H1 (cell line): ENCODE results near the gene PSMD7. TPM values are rescaled to one million over a fixed set of nuclear protein-coding genes. Genes with fewer than 3 reads are reported as not detected.

Experiments used
- CTCF ChIA-PET: fragments of 300-600 bp; sonication (Branson Sonifier 250); formaldehyde crosslinking; loops from one replicate; lab custom pipeline; 2021; ENCODE audit not compliant: partially characterized antibody; lab: Charles Lee
- POLR2A ChIA-PET: fragments of 300-600 bp; sonication (Branson Sonifier 250); formaldehyde crosslinking; loops from one replicate; lab custom pipeline; 2021; ENCODE audit warnings: inconsistent platforms; ENCODE audit not compliant: partially characterized antibody; lab: Charles Lee
- DNase-seq, 2 experiments: peaks; one replicate each; pipeline versions ENCODE4 v3.0.0 to v3.0.0-alpha.2; 2010 to 2022; ENCODE audit warnings: low spot score in 2 of 2, low read depth in 1 of 2, mixed read lengths in 1 of 2
- FAIRE-seq: peaks from 2 replicates; lab custom pipeline; 2011; peaks lifted over from hg19 to GRCh38; lab: Jason Lieb, UNC
- H2AFZ ChIP-seq: 2 replicates; pipeline ENCODE4 v1.8.1; 2012; ENCODE audit warnings: low read length, inconsistent platforms
- H2AK5ac ChIP-seq: 2 replicates; pipeline ENCODE4 v1.6.1; 2013; ENCODE audit warnings: low read depth, low read length
- H2BK120ac ChIP-seq: replicated peaks from 2 replicates; pipeline ENCODE3; 2013; ENCODE audit warnings: low read depth, low read length, inconsistent platforms
- H2BK12ac ChIP-seq: 2 replicates; pipeline ENCODE4 v1.6.1; 2013; ENCODE audit warnings: low read depth, low read length
- H2BK15ac ChIP-seq: 2 replicates; pipeline ENCODE4 v1.6.1; 2013; ENCODE audit warnings: low read length
- H2BK20ac ChIP-seq: 2 replicates; pipeline ENCODE4 v1.6.1; 2013; ENCODE audit warnings: low read length
- H2BK5ac ChIP-seq: 2 replicates; pipeline ENCODE4 v1.6.1; 2013; ENCODE audit warnings: low read depth, low read length
- H3K14ac ChIP-seq: 2 replicates; pipeline ENCODE4 v1.6.1; 2013; ENCODE audit warnings: inconsistent platforms; ENCODE audit not compliant: insufficient read length
- H3K18ac ChIP-seq: 2 replicates; pipeline ENCODE4 v1.6.1; 2013; ENCODE audit warnings: low read length; ENCODE audit errors: extremely low read depth
- H3K23ac ChIP-seq: 2 replicates; pipeline ENCODE4 v1.6.1; 2013; ENCODE audit warnings: inconsistent platforms; ENCODE audit not compliant: insufficient read length
- H3K23me2 ChIP-seq: 2 replicates; pipeline ENCODE4 v1.6.1; 2013; ENCODE audit warnings: low read depth, low read length
- H3K27ac ChIP-seq: 2 replicates; pipeline ENCODE4 v1.6.1; 2011; ENCODE audit warnings: low read depth, low read length, inconsistent platforms
- H3K27me3 ChIP-seq, 4 experiments: replicated peaks in 1 of 4; 1 replicate in 1 of 4; 2 replicates in 3 of 4; pipeline versions ENCODE4 v1.6.1 to v1.8.1; 2011 to 2013; ENCODE audit warnings: low read length in 3 of 4, mild to moderate bottlenecking in 3 of 4, inconsistent platforms in 2 of 4, mixed read lengths in 2 of 4, moderate library complexity in 1 of 4; ENCODE audit not compliant: control insufficient read depth in 3 of 4, insufficient read depth in 3 of 4; ENCODE audit errors: extremely low read depth in 1 of 4
- H3K36me3 ChIP-seq, 4 experiments: 2 replicates each; pipeline versions ENCODE4 v1.6.1 to v1.8.1; 2011 to 2013; ENCODE audit warnings: mild to moderate bottlenecking in 4 of 4, low read length in 3 of 4, moderate library complexity in 2 of 4, control low read depth in 1 of 4, inconsistent platforms in 1 of 4; ENCODE audit not compliant: insufficient read depth in 4 of 4, control insufficient read depth in 2 of 4
- H3K4ac ChIP-seq: replicated peaks from 2 replicates; pipeline ENCODE3; 2013; ENCODE audit warnings: low read length, low read depth, mixed read lengths, inconsistent platforms; ENCODE audit not compliant: insufficient read length
- H3K4me1 ChIP-seq, 4 experiments: replicated peaks in 1 of 4; 1 replicate in 1 of 4; 2 replicates in 3 of 4; pipeline versions ENCODE4 v1.6.1 to v1.8.1; 2011 to 2013; ENCODE audit warnings: low read length in 3 of 4, inconsistent platforms in 2 of 4, mixed read lengths in 1 of 4; ENCODE audit not compliant: insufficient read depth in 4 of 4, control insufficient read depth in 3 of 4
- H3K4me2 ChIP-seq, 2 experiments: 2 replicates each; pipeline versions ENCODE4 v1.6.1 to v1.8.1; 2011 to 2013; ENCODE audit warnings: low read depth in 2 of 2, low read length in 2 of 2, control low read depth in 1 of 2, inconsistent platforms in 1 of 2, mild to moderate bottlenecking in 1 of 2; ENCODE audit not compliant: insufficient read depth in 1 of 2
- H3K4me3 ChIP-seq, 4 experiments: fragments of 200-600, 300-600 bp in 1 of 4; sonication (generic), shearing (Covaris generic), sonication (Bioruptor Twin) in 1 of 4; 2 replicates each; pipeline versions ENCODE4 v1.5.1 to v1.8.1; 2011 to 2016; ENCODE audit warnings: low read length in 4 of 4, low read depth in 3 of 4, control low read depth in 2 of 4, inconsistent platforms in 2 of 4, mild to moderate bottlenecking in 2 of 4, mixed read lengths in 1 of 4, moderate library complexity in 1 of 4; ENCODE audit not compliant: insufficient read depth in 2 of 4; ENCODE audit errors: extremely low read depth in 1 of 4
- H3K56ac ChIP-seq: replicated peaks from 2 replicates; pipeline ENCODE3; 2013; ENCODE audit warnings: low read depth, mild to moderate bottlenecking, mixed read lengths, low read length, inconsistent platforms; ENCODE audit not compliant: insufficient read length
- H3K79me1 ChIP-seq: 2 replicates; pipeline ENCODE4 v1.6.1; 2013; ENCODE audit warnings: low read depth, low read length, control low read depth
- H3K79me2 ChIP-seq, 2 experiments: 2 replicates each; pipeline versions ENCODE4 v1.6.1 to v1.8.1; 2012 to 2013; ENCODE audit warnings: low read length in 2 of 2, mild to moderate bottlenecking in 2 of 2, inconsistent platforms in 1 of 2; ENCODE audit not compliant: insufficient read depth in 2 of 2, control insufficient read depth in 1 of 2
- H3K9ac ChIP-seq, 4 experiments: replicated peaks in 1 of 4; 1 replicate in 1 of 4; 2 replicates in 3 of 4; pipeline versions ENCODE4 v1.6.1 to v1.8.1; 2011 to 2013; ENCODE audit warnings: low read depth in 3 of 4, low read length in 3 of 4, control low read depth in 2 of 4, mild to moderate bottlenecking in 2 of 4, moderate library complexity in 2 of 4, inconsistent platforms in 1 of 4; ENCODE audit errors: extremely low read depth in 1 of 4
- H3K9me3 ChIP-seq, 2 experiments: 2 replicates each; pipeline versions ENCODE4 v1.6.1 to v1.8.1; 2012 to 2013; ENCODE audit warnings: mild to moderate bottlenecking in 2 of 2, moderate library complexity in 2 of 2, control low read depth in 1 of 2, inconsistent platforms in 1 of 2, low read depth in 1 of 2, low read length in 1 of 2, mixed read lengths in 1 of 2; ENCODE audit not compliant: insufficient read depth in 2 of 2
- H4K20me1 ChIP-seq, 2 experiments: replicated peaks in 1 of 2; 2 replicates each; pipeline versions ENCODE3 to v1.8.1; 2011 to 2013; ENCODE audit warnings: inconsistent platforms in 2 of 2, low read length in 2 of 2, mild to moderate bottlenecking in 1 of 2; ENCODE audit not compliant: insufficient read depth in 2 of 2, control insufficient read depth in 1 of 2
- H4K5ac ChIP-seq: 2 replicates; pipeline ENCODE4 v1.6.1; 2013; ENCODE audit warnings: low read length, low read depth, mixed read lengths, inconsistent platforms; ENCODE audit not compliant: insufficient read length
- H4K8ac ChIP-seq: 2 replicates; pipeline ENCODE4 v1.8.0; 2013; ENCODE audit warnings: mild to moderate bottlenecking, moderate library complexity, low read length, inconsistent platforms; ENCODE audit not compliant: insufficient read depth; ENCODE audit errors: extremely low read depth
- H4K91ac ChIP-seq: replicated peaks from 2 replicates; pipeline ENCODE3; 2013; ENCODE audit warnings: low read length, mixed read lengths, inconsistent platforms; ENCODE audit not compliant: insufficient read length
- ASH2L ChIP-seq: fragments of 200-600, 300-600 bp; sonication (generic); IDR thresholded peaks from one replicate; pipeline ENCODE4 v1.7.1; 2017; ENCODE audit warnings: low read length
- EP300 ChIP-seq, 2 experiments: IDR thresholded peaks; 1 replicate in 1 of 2; 2 replicates in 1 of 2; pipeline ENCODE4 v1.6.1; 2011 to 2012; ENCODE audit warnings: low read depth in 2 of 2, low read length in 2 of 2, mild to moderate bottlenecking in 2 of 2, borderline replicate concordance in 1 of 2, inconsistent platforms in 1 of 2, moderate library complexity in 1 of 2
- MAFK ChIP-seq: IDR thresholded peaks from 2 replicates; pipeline ENCODE4 v1.6.1; 2012; ENCODE audit warnings: low read depth, mild to moderate bottlenecking, improper control_type of control experiment, low read length
- SIX5 ChIP-seq: IDR thresholded peaks from 2 replicates; pipeline ENCODE4 v1.6.1; 2011; ENCODE audit warnings: mild to moderate bottlenecking, low read depth, low read length
- TAF7 ChIP-seq: optimal IDR thresholded peaks from 2 replicates; pipeline ENCODE3; 2011; ENCODE audit warnings: low read depth, mild to moderate bottlenecking, inconsistent platforms, low read length, moderate library complexity, borderline replicate concordance
- TCF12 ChIP-seq: IDR thresholded peaks from 2 replicates; pipeline ENCODE4 v1.6.1; 2011; ENCODE audit warnings: low read depth, mild to moderate bottlenecking, low read length
- ZNF274 ChIP-seq: IDR thresholded peaks from 2 replicates; pipeline ENCODE4 v1.7.0; 2012; ENCODE audit warnings: low read length, borderline replicate concordance; ENCODE audit errors: extremely low read depth
- WGBS, 2 experiments: shearing (Covaris generic) in 1 of 2; methylation state at CpG; one replicate each; pipeline versions ENCODE4 v1.1.6 to v1.1.7; 2013 to 2015; ENCODE audit warnings: low lambda C conversion rate in 2 of 2, mixed read lengths in 2 of 2, inconsistent platforms in 1 of 2, low coverage in 1 of 2, missing lambda C conversion rate in 1 of 2; ENCODE audit not compliant: insufficient replicate concordance in 2 of 2, insufficient coverage in 1 of 2, insufficient read length in 1 of 2; ENCODE audit errors: extremely low coverage in 1 of 2, missing lambda C conversion rate in 1 of 2; 5-methylcytosine and 5-hydroxymethylcytosine counted together
- polyA plus RNA-seq, 7 experiments: library from polyadenylated mRNA; depleted of rRNA in 3 of 7; stranded (reverse) in 5 of 7; unstranded in 2 of 7; fragments of >200 nt in 5 of 7; fragments of 200-250 nt in 2 of 7; gene quantifications; 1 replicate in 5 of 7; 2 replicates in 1 of 7; 4 replicates in 1 of 7; pipeline versions ENCODE4 v1.2.1 to v1.2.3, GENCODE V29; 2011 to 2013; ENCODE audit warnings: missing spikeins in 2 of 7, mixed read lengths in 2 of 7
- total RNA-seq: library from RNA; stranded (reverse); fragmentation: NEBNext Ultra II Directional; extraction: Animal tissue kit (Norgen Biotek cat#: 25700); gene quantifications from 2 replicates; pipeline ENCODE4 v1.2.1, GENCODE V29; 2021

PSMD7 gene
- total and polyA plus RNA-seq, 2 of the 8 experiments (the other 6 are each of a cell fraction or from before 2014, with no cell fraction given): 91.1 to 148 TPM

DNA sequence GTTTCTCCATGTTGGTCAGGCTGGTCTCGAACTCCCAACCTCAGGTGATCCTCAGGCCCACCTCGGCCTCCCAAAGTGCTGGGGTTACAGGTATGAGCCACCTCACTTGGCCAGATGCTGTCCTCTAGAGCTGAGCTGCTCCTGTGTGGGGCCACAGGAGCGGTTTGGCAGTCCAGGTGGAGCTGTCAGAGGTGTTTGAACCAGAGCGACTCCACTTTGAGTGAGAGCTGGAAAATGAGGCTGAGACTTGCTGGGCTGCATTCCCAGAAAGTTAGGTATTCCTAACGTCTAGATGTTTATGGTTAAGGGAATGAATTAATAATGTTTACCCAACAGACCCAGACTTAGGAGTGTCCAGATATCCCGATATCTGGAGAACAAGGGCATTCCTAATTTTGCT lies 16.8 kb upstream of the PSMD7 start:
- no peak overlapping the region for H2BK12ac ChIP-seq

More for the DNA sequence above, 16.8 kb upstream of the PSMD7 start:
- Histone ChIP-seq H2BK120ac (no peak overlapping the region), H3K79me1 (no peaks in the 10 kb centered on the region), H3K36me3 (no peaks in the 10 kb centered on the region), H2BK5ac (no peak overlapping the region), H2BK15ac (no peak overlapping the region), H2AK5ac (peak overlapping the region; percentile 24; the same call in 1 of the 2 replicates), H3K79me2 (no peaks in the 10 kb centered on the region), H3K9me3 (peaks cover 3 to 6% of the 10 kb centered on the region in 2 experiments; a peak in 2 of 4 replicates), H3K4me3 (no peak overlapping the region), H3K18ac (no peak overlapping the region), H3K23me2 (no peaks in the 10 kb centered on the region), H3K4me1 (peaks cover 0 to 9% (median under 1%) of the 10 kb centered on the region in 4 experiments; a peak in 4 of 7 replicates), H3K9ac (no peak overlapping the region), H3K27ac (no peak overlapping the region), H4K8ac (no peak overlapping the region), H2BK20ac (no peak overlapping the region)
- DNase-seq (no peak), FAIRE-seq (no peak)
- POLR2A ChIA-PET: no interaction called here
- WGBS, 2 experiments: 93% methylated on average over 4 of the region's 6 CpGs; no CpG with 5 or more reads in 1 of the 2 experiments
- TF ChIP-seq ASH2L (no peak), TAF7 (no peak), TCF12 (no peak), SIX5 (no peak), ZNF274 (no peak), EP300 (IDR thresholded peaks at IDR 0.05; ENCODE audit: borderline replicate concordance in 1 of 2, low read depth in 2 of 2, low read length in 2 of 2) (no peak), MAFK (no peak)
- TF ChIP-seq, all 59 proteins: peak for 0
- Histone ChIP-seq H3K23ac (no peak overlapping the region), H3K27me3 (no peaks in the 10 kb centered on the region), H4K5ac (no peak overlapping the region), H3K4ac (no peak overlapping the region), H4K91ac (no peak overlapping the region), H2AFZ (no peak overlapping the region), H3K56ac (no peak overlapping the region), H3K4me2 (no peak overlapping the region), H4K20me1 (no peaks in the 10 kb centered on the region), H3K14ac (no peak overlapping the region)
- CTCF ChIA-PET: no interaction called here
